A549 (cell line): ENCODE results near the gene PHYH. TPM values are rescaled to one million over a fixed set of nuclear protein-coding genes. Genes with fewer than 3 reads are reported as not detected.

Experiments
- ATAC-seq, 2 experiments: fragments of 200-7000 bp in 1 of 2; fragments of >200 bp in 1 of 2; cut with Nextera tagmentation in 1 of 2; cut with Tn5 transposase in 1 of 2; 3 replicates each; pipeline versions ENCODE4 v1.8.0 to v1.9.1; 2018 to 2020; ENCODE audit warnings: mild to moderate bottlenecking in 1 of 2, moderate library complexity in 1 of 2
- CTCF ChIA-PET: fragments of 300-600 bp; sonication (Branson Sonifier 250); formaldehyde crosslinking; extraction: SDS; loops from one replicate; lab custom pipeline; 2021; ENCODE audit warnings: antibody characterized with exemption, inconsistent platforms; lab: Yijun Ruan, JAX
- POLR2A ChIA-PET: fragments of 350-600 bp; formaldehyde crosslinking; extraction: SDS; loops from one replicate; lab custom pipeline; 2021; ENCODE audit warnings: antibody characterized with exemption, inconsistent platforms; lab: Yijun Ruan, JAX
- DNase-seq, 2 experiments: peaks; one replicate each; pipeline versions ENCODE4 v3.0.0 to v3.0.0-alpha.2; 2011 to 2016; ENCODE audit warnings: low read depth in 1 of 2, low spot score in 1 of 2
- FAIRE-seq: peaks from 2 replicates; lab custom pipeline; 2011; peaks lifted over from hg19 to GRCh38; lab: Jason Lieb, UNC
- H3K27ac ChIP-seq, 2 experiments: fragments of >200 bp; sonication (Bioruptor Twin); formaldehyde crosslinking; 3 replicates each; pipeline ENCODE4 v1.5.1; 2016 to 2017
- H3K4me1 ChIP-seq: fragments of >200 bp; sonication (Bioruptor Twin); formaldehyde crosslinking; 3 replicates; pipeline ENCODE4 v1.6.1; 2016
- H3K4me2 ChIP-seq: fragments of >200 bp; sonication (Bioruptor Twin); formaldehyde crosslinking; 3 replicates; pipeline ENCODE4 v1.6.1; 2016
- H3K4me3 ChIP-seq: fragments of >200 bp; sonication (Bioruptor Twin); formaldehyde crosslinking; 3 replicates; pipeline ENCODE4 v1.5.1; 2016
- H3K9me3 ChIP-seq: fragments of >200 bp; sonication (Bioruptor Twin); formaldehyde crosslinking; 3 replicates; pipeline ENCODE4 v1.6.1; 2016
- CBX2 ChIP-seq: fragments of 200-600 bp; sonication (generic); IDR thresholded peaks from 2 replicates; pipeline ENCODE4 v1.6.1; 2016; ENCODE audit warnings: low read depth, mild to moderate bottlenecking, borderline replicate concordance
- CEBPB ChIP-seq, 2 experiments: fragments of >200 bp in 1 of 2; sonication (Bioruptor Twin) in 1 of 2; formaldehyde crosslinking in 1 of 2; IDR thresholded peaks; 2 replicates each; pipeline ENCODE4 v1.6.1; 2012 to 2016
- CHD2 ChIP-seq: fragments of 150-350 bp; IDR thresholded peaks from 2 replicates; pipeline ENCODE4 v1.6.1; 2014; ENCODE audit warnings: low read length; ENCODE audit not compliant: partially characterized antibody
- CHD4 ChIP-seq: fragments of 200-600 bp; sonication (generic); IDR thresholded peaks from 2 replicates; pipeline ENCODE4 v1.6.1; 2016; ENCODE audit warnings: antibody characterized with exemption, mild to moderate bottlenecking, borderline replicate concordance
- CTCF ChIP-seq: fragments of >200 bp; sonication (Bioruptor Twin); formaldehyde crosslinking; IDR thresholded peaks from 3 replicates; pipeline ENCODE4 v1.5.1; 2016
- EHMT2 ChIP-seq: fragments of 200-600 bp; sonication (generic); IDR thresholded peaks from 2 replicates; pipeline ENCODE4 v1.6.1; 2016; ENCODE audit warnings: antibody characterized with exemption, low read depth, mild to moderate bottlenecking, moderate library complexity
- ELK1 ChIP-seq: fragments of 150-350 bp; IDR thresholded peaks from 2 replicates; pipeline ENCODE4 v1.6.1; 2014; ENCODE audit warnings: low read depth, mild to moderate bottlenecking, low read length
- GATA3 ChIP-seq: IDR thresholded peaks from 2 replicates; pipeline ENCODE4 v1.6.1; 2012; ENCODE audit warnings: borderline replicate concordance
- HES2 ChIP-seq: fragments of >200 bp; sonication (Bioruptor Twin); formaldehyde crosslinking; IDR thresholded peaks from 2 replicates; pipeline ENCODE4 v1.6.1; 2016
- HMGXB4 ChIP-seq: fragments of 250-450 bp; sonication (Bioruptor Pico); IDR thresholded peaks from 2 replicates; pipeline ENCODE4 v1.5.0; 2021; ENCODE audit warnings: mild to moderate bottlenecking, moderate library complexity, borderline replicate concordance
- HOXB13 ChIP-seq: fragments of 250-450 bp; sonication (Bioruptor Pico); IDR thresholded peaks from 2 replicates; pipeline ENCODE4 v1.5.0; 2020; ENCODE audit warnings: low read depth, mild to moderate bottlenecking, moderate library complexity
- HOXB5 ChIP-seq: fragments of 250-450 bp; sonication (Bioruptor Pico); IDR thresholded peaks from 2 replicates; pipeline ENCODE4 v1.5.0; 2020; ENCODE audit warnings: mild to moderate bottlenecking, moderate library complexity
- KDM5A ChIP-seq: fragments of 200-600 bp; sonication (generic); IDR thresholded peaks from 2 replicates; pipeline ENCODE4 v1.6.1; 2016; ENCODE audit warnings: antibody characterized with exemption, mild to moderate bottlenecking
- NPAS2 ChIP-seq: fragments of 250-450 bp; sonication (Bioruptor Pico); IDR thresholded peaks from 2 replicates; pipeline ENCODE4 v1.8.0; 2022; ENCODE audit warnings: mild to moderate bottlenecking, moderate library complexity, borderline replicate concordance
- RAD21 ChIP-seq, 2 experiments: fragments of >200 bp in 1 of 2; sonication (Bioruptor Twin) in 1 of 2; formaldehyde crosslinking in 1 of 2; IDR thresholded peaks in 1 of 2; conservative IDR thresholded peaks in 1 of 2; 2 replicates in 1 of 2; 3 replicates in 1 of 2; pipeline ENCODE4 v1.6.1; 2012 to 2018; ENCODE audit warnings: inconsistent platforms in 1 of 2
- REST ChIP-seq: fragments of 200-600 bp; sonication (generic); IDR thresholded peaks from 2 replicates; pipeline ENCODE4 v1.6.1; 2016; ENCODE audit warnings: antibody characterized with exemption, mild to moderate bottlenecking, moderate library complexity
- RNF2 ChIP-seq: fragments of 200-600 bp; sonication (generic); IDR thresholded peaks from 2 replicates; pipeline ENCODE4 v1.6.1; 2016; ENCODE audit warnings: low read depth, mild to moderate bottlenecking, antibody characterized with exemption, moderate library complexity, borderline replicate concordance
- SMC3 ChIP-seq: fragments of >200 bp; sonication (Bioruptor Twin); formaldehyde crosslinking; IDR thresholded peaks from 3 replicates; pipeline ENCODE4 v1.6.1; 2018; ENCODE audit warnings: inconsistent platforms
- SREBF2 ChIP-seq: fragments of 450-650 bp; IDR thresholded peaks from 2 replicates; pipeline ENCODE4 v1.6.1; 2014; ENCODE audit warnings: mild to moderate bottlenecking, moderate library complexity
- ZC3H11A ChIP-seq: fragments of 450-650 bp; IDR thresholded peaks from 2 replicates; pipeline ENCODE4 v1.6.1; 2014; ENCODE audit warnings: antibody characterized with exemption, mild to moderate bottlenecking
- ZNF302 ChIP-seq: fragments of 250-450 bp; sonication (Bioruptor Pico); IDR thresholded peaks from 2 replicates; pipeline ENCODE4 v1.9.0; 2021; ENCODE audit warnings: inconsistent platforms, mild to moderate bottlenecking, moderate library complexity
- ZSCAN20 ChIP-seq: fragments of 250-450 bp; sonication (Bioruptor Pico); IDR thresholded peaks from 2 replicates; pipeline ENCODE4 v1.8.0; 2022; ENCODE audit warnings: mild to moderate bottlenecking, moderate library complexity
- WGBS: methylation state at CpG from one replicate; pipeline ENCODE4 v1.1.6; 2017; ENCODE audit errors: missing lambda C conversion rate; 5-methylcytosine and 5-hydroxymethylcytosine counted together
- polyA plus RNA-seq, 4 experiments: library from polyadenylated mRNA; depleted of rRNA in 3 of 4; stranded (reverse); fragments of >200 nt; fragmentation: RNase III in 1 of 4; extraction: RNeasy Plus Mini Kit Qiagen cat#74134 plus additional on column Dnase treatment in 1 of 4; gene quantifications; 2 replicates in 3 of 4; 3 replicates in 1 of 4; pipeline ENCODE4 v1.2.3, GENCODE V29; 2011 to 2017

Gene PHYH
- polyA plus RNA-seq, 2 of the 4 experiments (the other 2 are of a cell fraction), result 25.6 to 26.3 TPM

- ATAC-seq (no peak), FAIRE-seq (no peak), DNase-seq (no peak)
- ChIA-PET CTCF (interaction anchor here (1.4 kb wide), 1 partner anchor 111 kb away, joined by 4 read pairs; the partner anchor contains the start of gene MCM10), POLR2A (interaction anchor here (1.2 kb wide), 1 partner anchor 27 kb away, joined by 3 read pairs; no protein-coding TSS in a partner anchor)
- Histone ChIP-seq H3K4me2 (no peak overlapping the region), H3K27ac (no peak overlapping the region), H3K9me3 (no peaks in the 10 kb centered on the region), H3K4me1 (peaks cover 7% of the 10 kb centered on the region; the same call in 2 of the 3 replicates), H3K4me3 (no peak overlapping the region)
- TF ChIP-seq KDM5A, result no peak
- TF ChIP-seq CHD4, result no peak
- no peak for TF ChIP-seq EHMT2
- no peak for TF ChIP-seq RNF2
- TF ChIP-seq HMGXB4 (CRISPR knock-in tag), result no peak
- TF ChIP-seq HES2, result no peak
- 96% methylated on average over 12 of the region's 12 CpGs for WGBS
Measured at GRCh38 chr10:13272164-13272571, 27.7 kb downstream of the PHYH start.

- Histone ChIP-seq H3K9me3 (no peaks in the 10 kb centered on the region), H3K4me1 (peaks cover 7% of the 10 kb centered on the region; the same call in 2 of the 3 replicates), H3K27ac (no peak overlapping the region), H3K4me3 (no peak overlapping the region), H3K4me2 (peak overlapping the region; percentile 29; the same call in 1 of the 3 replicates)
- ChIA-PET POLR2A (interaction anchor here (1.2 kb wide), 1 partner anchor 28 kb away, joined by 3 read pairs; no protein-coding TSS in a partner anchor), CTCF (interaction anchor here (1.4 kb wide), 1 partner anchor 110 kb away, joined by 4 read pairs; the partner anchor contains the start of gene MCM10)
- DNase-seq (peak; percentile 40 to 53), ATAC-seq (peak; percentile 82 to 93), FAIRE-seq (no peak)
- WGBS, result 54% methylated on average over 14 of the region's 14 CpGs
- TF ChIP-seq RAD21 (conservative IDR thresholded peaks at IDR 0.05 in 1 of 2, IDR thresholded peaks at IDR 0.05 in 1 of 2), result peak; percentile 22 to 24; a peak in 1 of 5 replicates
- peak; percentile 27; the same call in 1 of the 3 replicates for TF ChIP-seq SMC3
- TF ChIP-seq CBX2, result no peak
- peak; percentile 33; the same call in 2 of the 3 replicates for TF ChIP-seq CTCF
- TF ChIP-seq HOXB13, result no peak
Measured at GRCh38 chr10:13271552-13272163, 28.2 kb downstream of the PHYH start.

- 62% methylated on average over 9 of the region's 9 CpGs for WGBS
- POLR2A ChIA-PET, result no interaction called here
- Histone ChIP-seq H3K4me3 (no peak overlapping the region), H3K4me2 (peak overlapping the region; percentile 29; the same call in 1 of the 3 replicates), H3K4me1 (peaks cover 7% of the 10 kb centered on the region; the same call in 2 of the 3 replicates), H3K9me3 (no peaks in the 10 kb centered on the region), H3K27ac (no peak overlapping the region)
- CTCF ChIA-PET, result no interaction called here
- FAIRE-seq (no peak), ATAC-seq (peak in 1 of 2 experiments; percentile 47; a peak in 3 of 6 replicates), DNase-seq (peak in 1 of 2 experiments; percentile 7)
- TF ChIP-seq ZSCAN20 (CRISPR knock-in tag), result no peak
- no peak for TF ChIP-seq ZNF302 (CRISPR knock-in tag)
- no peak for TF ChIP-seq ZC3H11A
- no peak for TF ChIP-seq ELK1
- TF ChIP-seq GATA3, result no peak
- TF ChIP-seq CHD2, result no peak
- no peak for TF ChIP-seq REST
- TF ChIP-seq CEBPB (IDR thresholded peaks at IDR 0.05), result no peak
- TF ChIP-seq SREBF2, result no peak
- TF ChIP-seq NPAS2 (CRISPR knock-in tag), result no peak
- no peak for TF ChIP-seq HOXB5
Measured at GRCh38 chr10:13270877-13271551, 28.9 kb downstream of the PHYH start.
